Astrocyte of the hippocampus (primary cell): Measurements from ENCODE around the gene MYBPHL.

ENCODE experiments used
- DNase-seq: peaks from one replicate; pipeline ENCODE4 v3.0.0; 2011; ENCODE audit warnings: low read depth, low spot score

The MYBPHL gene, protein sequence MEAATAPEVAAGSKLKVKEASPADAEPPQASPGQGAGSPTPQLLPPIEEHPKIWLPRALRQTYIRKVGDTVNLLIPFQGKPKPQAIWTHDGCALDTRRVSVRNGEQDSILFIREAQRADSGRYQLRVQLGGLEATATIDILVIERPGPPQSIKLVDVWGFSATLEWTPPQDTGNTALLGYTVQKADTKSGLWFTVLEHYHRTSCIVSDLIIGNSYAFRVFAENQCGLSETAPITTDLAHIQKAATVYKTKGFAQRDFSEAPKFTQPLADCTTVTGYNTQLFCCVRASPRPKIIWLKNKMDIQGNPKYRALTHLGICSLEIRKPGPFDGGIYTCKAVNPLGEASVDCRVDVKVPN

DNA sequence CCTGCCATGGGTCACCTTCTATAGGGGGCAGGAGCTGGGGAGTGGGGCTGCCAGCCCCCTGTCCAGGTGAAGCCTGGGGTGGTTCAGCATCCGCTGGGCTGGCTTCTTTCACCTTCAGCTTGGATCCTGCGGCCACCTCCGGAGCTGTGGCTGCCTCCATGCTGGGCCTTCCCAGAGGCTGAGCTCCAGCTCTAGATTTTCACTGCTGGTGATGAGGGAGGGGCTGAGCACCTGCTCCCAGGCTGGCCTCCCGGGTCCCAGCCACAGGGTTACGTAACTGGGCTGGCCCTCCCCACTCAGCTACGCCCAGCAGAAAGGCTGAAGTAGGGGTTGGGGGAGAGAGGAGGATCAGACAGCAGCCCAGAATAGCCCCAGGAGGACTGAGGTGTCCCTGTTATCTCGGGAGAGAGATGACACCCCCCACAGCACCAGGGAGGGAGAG is at the start of gene MYBPHL:
MYBPHL (minus strand) TSS at position 180 of the 442 bp plus-strand sequence; CDS start at position 160, 20 bp downstream.
- DNase-seq: no peak

DNA sequence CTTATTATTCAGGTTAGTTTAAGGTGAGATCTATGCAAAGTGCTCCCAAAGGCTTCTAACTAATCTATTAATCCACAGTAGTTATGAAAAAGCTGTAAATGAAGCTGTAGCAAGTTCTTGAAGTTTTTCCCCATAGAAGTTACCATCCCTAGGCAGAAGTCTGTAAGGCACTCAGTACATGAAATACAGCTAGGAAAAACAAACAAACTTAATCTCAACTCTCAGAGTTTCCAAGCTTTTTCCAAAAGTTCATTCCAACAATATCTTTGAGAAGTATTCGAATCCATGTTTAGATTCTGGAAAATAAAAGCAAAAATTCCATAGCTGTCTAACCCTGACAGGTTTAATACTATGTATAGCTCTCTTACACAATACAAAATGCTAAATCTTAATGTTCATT is 49.7 kb upstream of the MYBPHL start:
- DNase-seq: no peak

DNA sequence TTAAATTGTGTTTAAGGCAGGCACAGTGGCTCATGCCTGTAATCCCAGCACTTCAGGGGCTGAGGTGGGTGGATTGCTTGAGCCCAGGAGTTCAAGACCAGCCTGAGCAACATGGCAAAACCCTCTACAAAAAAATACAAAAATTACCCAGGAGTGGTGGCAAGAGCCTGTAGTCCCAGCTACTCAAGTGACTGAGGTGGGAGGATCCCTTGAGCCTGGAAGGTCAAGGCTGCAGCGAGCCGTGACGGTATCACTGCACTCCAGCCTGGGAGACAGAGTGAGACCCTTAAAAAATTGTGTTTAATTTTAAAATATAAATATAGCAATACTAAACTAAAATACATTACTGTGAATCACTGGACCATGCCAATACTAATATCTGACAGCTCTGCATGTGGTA is 48.1 kb upstream of the MYBPHL start:
- DNase-seq: no peak

DNA sequence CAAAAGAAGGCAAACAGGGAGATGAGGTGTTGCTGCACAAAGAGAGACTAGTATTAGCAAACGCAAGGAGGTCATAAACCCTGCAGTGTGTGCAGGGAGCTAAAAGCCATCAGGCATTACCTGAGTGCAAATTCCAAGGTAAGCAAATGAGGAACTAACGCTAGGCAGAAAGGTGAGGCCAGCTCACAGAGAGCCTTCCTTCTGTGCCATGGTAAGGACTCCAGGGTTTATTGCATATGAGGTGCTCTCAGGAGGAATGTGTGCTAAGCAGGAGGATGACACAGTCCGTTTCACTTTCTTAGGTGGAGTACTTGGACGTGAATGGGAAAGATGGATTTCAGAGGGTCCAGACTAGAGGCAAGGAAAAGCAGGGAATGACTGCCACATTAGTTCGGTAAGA is 44.6 kb upstream of the MYBPHL start:
- no peak for DNase-seq

DNA sequence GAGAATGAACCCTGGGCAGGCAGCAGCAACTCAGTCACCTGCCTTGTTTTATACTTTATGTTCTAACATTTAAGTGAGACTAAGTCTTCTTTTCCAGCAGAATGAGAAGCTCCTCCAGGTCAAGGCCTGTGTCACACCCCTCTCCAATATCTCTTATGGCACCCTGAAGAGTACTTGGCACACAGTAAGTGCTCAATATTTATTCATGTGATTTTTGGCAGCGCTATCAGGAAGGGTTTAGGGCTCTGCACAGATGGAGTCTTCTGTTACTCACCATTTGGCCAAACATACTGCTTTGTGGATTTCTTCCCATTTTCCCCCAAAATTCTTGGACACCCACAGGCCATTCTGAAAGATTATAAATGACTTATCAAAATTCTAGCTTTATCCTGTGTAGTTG is 43.8 kb upstream of the MYBPHL start:
- DNase-seq: no peak

DNA sequence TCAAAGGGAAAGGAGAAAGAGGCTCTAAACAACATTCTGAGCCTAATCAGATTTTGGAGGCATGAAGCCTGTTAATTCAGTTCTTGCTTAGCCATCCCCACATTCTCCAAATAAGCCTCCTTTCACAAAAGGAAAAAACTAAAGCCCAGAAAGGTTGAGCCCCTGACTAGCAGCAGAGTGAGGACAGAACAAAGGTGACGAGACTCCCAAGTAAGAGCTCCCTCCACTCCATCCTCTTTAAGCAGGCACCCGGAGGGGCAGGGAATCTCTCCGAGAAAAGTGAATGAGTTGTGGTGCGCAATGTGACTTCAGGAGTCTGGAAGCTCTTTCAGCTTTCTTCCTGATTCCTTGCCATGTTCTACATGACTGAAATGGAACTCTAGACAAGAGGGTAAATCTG is 43.4 kb upstream of the MYBPHL start:
- DNase-seq: no peak

DNA sequence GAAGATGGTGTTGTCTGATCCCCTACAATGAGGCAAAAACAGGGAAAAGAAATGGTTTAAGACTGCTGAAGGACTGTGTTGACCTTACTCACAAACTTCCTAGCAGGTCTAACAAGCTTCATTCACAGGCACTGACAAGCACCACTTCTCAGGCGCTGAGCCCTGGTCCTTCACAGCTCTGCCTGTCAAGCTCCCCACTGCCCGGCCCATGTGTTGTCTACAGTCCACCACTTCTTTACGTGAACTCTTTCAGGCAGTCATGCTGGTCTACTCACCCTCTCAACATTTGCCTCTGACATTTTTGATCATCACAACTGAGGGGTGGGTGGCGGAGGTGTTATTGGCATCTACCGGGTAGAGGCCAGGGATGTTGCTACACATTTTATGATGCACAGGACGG is 40.7 kb upstream of the MYBPHL start:
- no peak for DNase-seq

DNA sequence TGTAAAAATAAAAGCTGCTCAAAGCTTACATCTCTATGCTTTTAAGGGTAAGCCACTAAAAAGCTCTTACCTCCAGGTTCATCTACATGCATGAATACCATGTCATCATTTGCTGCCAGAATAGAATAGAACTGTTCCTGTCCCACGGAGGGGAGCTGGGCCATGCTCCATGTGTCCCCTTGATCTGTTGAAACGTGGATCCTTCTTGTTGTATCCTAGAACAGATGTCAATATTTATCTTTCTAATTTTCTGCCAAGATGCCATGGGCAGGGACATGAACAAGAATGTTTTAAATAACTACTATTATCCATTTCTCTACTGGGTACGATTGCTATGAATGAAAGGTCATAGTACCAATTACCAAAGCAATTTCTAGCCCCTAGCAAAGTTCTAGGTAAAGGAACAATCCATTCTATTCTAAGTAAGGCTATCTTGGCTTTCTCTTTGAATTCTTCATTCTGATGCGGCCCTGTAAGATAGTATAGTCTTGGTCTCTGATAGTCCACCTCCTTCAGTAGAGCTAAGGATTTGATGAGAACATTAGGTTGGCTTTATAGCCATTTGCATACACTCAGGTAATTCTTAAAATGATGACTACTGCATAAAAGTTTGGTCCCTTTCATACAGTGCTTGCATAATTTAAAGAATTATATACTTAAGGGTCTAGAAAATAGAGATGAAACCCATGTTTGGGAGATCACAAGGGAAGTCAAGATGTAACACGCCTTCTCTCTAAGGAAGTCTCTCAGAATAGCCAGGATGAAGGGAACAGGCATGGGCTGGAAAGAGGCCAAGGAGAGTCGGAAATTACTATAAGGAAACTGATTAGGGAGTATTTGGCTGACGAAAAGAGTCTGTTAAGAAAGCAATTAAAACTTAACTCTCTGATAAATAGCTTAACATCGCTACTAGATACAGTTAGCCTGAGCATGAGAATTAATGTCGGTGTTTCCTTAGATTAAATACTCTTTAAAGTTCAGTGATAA is 35.4 kb upstream of the MYBPHL start:
- no peak for DNase-seq

DNA sequence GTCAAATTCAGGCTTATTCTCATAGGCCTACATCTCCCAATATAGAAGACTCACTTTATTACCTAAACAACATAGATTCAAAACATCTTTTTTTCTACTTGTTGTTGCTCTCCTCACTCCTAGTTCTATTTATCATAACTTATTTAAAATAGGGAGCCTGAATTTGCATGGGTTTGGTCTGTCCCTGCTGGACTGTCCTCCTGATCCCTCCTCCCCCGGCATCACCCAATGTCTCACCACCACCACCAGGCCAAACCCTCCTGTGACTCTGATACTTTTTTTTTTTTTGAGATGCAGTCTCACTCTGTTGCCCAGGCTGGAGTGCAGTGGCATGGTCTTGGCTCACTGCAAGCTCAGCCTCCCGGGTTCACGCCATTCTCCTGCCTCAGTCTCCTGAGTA is 31.8 kb upstream of the MYBPHL start:
- no peak for DNase-seq

DNA sequence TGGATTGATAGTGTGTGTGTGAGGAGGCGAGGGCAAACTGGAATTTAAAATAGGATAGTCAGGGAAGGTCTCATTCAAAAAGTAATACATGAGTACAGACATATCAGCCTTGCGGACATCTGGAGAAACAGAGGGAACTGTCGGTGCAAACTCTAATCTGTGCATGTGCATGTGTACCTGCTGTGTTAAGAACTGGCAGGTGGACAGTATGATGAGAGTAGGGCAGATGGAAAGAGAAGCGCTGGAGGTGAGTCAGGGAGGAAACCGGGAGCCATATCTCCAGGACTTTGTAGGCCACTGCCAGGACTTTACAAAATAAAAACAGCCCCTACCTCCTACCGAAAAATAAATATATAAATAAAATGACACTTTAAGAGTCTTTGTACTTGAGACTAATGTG is 31.3 kb upstream of the MYBPHL start:
- no peak for DNase-seq

DNA sequence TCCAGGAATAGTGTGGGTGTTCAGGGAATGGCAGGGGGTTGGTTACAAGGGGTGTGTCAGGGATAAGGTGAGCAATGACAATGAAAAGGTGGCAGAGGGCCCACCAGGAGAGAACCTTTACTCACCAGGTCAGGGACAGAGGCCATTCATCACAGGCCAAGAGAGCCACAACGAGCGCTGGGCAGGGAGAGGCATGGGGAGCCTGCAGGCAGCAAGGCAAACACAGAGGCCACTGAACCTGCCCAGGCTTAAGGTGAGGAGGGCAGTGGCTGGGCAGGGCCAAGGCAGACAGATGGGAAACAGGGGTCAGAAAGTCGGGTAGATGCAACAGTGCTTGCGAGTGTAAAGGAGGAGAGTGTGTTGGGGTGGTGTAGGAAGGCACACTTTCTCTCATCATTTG is 28.3 kb upstream of the MYBPHL start:
- DNase-seq: no peak

DNA sequence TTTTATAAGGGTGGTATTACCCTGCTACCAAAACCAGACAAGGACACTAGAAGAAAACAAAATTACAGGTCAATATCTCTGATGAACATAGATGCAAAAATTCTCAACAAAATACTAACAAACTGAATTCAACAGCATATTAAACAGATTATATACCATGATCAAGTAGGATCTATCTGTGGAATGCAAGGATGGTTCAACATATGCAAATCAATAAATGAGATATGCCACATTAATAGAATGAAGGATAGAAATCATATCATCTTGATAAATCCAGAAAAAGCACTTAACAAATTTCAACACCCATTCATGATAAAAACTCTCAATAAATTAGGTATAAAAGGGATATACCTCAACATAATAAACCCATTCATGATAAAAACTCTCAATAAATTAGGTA is 24.3 kb upstream of the MYBPHL start:
- DNase-seq: no peak

DNA sequence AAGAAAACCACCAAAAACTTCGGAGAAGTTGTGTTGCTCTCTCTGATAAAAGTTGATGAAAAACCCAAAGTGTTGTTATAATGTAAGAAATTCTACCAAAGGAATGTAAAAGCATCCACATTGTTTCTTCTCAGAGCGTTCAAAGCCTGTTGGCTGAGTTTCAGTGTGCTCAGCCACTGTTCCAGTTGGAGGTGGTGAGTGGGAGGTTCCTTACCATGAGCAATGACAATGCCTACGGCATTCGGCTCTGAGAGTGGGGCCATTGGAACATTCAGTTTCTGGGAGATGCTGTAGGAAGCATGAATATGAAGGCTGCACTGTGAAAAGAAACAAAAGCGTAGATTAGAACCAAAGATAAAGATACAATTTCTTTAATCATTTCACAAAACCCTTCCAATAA is 20.5 kb upstream of the MYBPHL start:
- DNase-seq: peak; percentile 60

DNA sequence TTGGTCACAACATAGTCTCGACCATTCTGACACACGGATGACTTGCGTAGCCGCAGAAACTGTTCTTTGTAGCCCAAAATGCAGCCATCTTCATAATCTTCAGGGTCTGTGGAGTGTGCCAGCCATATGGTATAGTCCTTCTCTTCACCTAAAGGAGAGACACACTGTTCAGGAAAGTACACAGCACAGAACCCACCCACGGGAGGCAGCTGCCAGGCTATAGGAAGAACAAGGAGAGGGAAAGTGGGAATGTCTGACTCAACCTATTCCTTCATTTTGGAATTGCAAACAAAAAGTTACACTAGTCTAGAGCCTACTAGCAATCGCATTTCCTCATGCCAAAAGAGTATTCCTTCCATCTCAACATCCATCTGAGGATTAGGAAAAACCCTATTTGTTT is 16.2 kb upstream of the MYBPHL start:
- DNase-seq: no peak

DNA sequence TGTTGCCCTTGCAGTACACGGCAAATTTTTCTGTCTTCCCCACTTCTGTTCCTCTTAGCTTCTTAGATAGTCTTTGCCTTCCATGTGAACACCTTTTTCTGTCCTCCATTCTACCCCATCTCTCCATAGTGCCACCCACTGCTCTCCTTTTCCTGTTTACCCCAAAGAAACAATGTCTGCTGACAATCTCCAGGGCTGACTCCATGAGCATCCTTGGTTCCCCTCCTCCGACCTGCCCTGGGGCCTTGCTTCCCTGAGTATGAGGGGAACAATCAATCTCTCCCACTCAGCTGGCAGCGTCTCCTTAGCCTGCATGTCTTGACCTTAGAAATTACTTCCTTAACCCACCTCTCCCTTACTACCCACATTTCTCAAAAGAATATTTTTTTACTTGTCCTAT is 12.3 kb upstream of the MYBPHL start:
- no peak for DNase-seq

DNA sequence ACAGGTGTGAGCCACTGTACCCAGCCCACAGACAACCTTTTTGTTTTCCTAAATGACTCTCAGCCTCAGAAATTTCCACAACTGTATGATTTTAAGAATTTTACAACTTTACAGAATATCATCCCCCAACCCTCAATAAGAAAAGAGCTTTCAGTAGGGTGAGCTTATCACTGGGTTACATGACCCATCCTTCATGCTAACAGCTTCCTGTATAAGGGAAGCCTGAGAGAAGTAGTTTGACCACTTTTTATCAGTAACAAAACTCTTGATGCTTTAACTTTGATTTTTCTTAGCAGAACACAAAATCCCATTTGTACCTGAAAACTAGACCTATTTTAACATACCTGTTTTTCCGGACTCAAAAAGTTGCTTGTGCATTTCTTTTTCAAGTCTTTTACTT is 9.7 kb upstream of the MYBPHL start:
- DNase-seq: no peak

DNA sequence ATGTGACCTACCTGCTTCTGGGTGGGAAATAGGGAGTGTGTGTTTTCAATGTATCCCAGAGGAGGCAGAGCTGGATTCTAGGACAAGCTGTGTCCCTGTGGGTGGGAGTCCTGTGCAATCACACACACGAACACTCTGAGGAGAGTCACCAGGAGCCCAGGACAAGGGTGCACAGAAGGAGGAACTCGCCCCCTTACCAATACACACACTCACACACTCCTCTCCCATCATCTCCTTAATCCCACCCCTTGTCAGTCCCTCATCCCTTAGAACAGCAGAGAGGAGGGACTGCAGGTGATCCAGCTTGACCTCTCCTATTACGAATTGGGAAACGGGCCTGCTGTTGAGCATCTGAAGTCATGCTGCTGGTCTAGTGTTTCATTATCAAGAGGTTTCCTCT is 8.5 kb upstream of the MYBPHL start:
- DNase-seq: no peak

DNA sequence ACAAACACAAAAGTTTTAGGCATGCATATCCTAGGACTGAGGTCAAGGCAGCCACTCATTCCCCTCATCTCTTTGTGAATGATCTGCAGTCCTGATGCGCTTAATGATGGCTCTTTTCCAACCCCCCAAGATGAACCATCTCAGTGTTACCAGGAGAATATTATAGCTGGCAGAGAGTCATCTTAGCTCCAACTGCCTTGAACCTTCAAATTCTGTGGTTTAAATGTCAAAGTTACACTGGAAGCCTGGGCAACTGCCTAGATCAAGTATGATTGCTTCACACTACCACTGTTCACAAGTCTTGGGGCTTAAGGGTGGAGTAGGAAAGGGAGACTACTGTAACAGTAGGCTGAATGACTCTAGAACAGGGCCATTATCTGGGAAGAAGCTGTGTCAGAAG is 8.0 kb upstream of the MYBPHL start:
- no peak for DNase-seq

DNA sequence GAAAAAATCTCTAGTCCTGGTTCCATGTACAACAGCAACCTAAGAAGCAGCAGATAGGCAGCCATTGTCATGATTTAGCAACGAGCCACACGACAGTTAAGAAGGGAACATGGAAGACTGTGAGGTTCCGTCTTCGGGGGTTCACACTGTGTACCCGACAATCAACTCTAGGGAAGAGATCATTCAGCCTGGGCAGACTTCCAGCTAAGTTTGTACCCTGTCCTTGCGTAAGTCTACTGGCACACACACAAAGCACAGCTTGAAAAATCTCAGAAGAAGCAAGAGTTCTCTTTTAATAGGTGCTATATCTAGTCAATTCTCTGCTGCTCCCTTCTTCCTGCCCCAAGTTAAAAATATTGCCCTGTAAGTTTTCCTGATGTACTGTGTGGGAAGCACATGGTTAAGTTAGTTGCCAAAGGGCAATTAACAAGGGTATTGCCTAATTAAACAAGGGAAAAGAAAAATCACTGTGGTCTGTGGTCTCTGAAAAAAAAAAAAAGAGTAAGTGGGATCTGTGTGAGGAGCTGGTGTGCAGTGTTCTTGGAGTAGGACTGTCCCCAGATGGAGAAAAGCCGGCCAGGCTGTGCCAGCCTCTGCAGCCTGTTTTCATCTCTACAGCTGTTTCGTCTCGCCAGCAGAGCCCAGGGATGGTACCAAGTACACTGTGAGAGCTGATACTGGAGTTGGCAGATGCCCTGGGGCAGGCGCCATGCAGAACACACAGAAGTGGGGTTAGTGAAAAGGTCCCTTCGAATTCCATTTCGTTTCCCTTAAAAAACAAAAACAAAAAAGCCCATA is 6.4 kb upstream of the MYBPHL start:
- DNase-seq: no peak

DNA sequence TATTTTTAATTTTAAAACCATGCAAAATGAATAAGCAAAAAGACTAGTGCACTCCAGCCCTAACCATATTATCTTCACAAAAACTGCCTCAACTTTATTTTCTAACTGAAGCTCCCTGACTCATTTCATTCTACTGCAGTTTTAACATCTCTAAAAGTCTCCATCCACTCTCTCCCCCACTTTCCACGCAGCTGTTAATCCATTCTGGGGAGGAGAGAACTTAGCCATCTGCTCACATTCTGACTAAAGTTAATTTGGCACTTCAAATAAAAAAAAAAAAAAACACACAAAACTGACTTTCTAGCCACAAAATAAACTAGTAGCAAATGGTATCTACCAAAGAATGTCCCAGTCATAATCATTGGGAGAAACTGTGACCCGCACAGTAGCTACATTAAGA is 5.4 kb upstream of the MYBPHL start:
- no peak for DNase-seq

DNA sequence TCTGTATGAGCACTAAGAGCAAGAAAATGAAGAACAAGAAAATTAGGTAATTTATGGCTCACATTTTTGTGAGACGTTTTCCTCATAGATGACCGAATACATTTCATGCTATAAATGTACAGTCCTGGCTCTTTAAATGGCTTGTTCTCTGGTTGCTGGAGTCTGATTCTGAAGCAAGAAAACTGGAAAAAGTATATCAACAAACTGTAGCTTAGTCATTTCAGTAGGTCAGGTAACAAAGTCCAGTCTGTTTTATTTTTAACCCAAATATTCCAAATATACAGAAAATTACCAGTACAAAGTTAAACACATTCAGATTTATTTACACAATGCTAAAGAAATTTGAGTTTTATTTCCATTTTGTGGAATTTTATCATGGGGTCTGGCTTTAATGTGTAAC is 2.5 kb upstream of the MYBPHL start:
- DNase-seq: no peak
